Thyroid gland (tissue), 4 donors: Measurements from ENCODE around the gene MCEMP1.

Experiments
- CTCF ChIP-seq, 6 experiments: fragments of 200-600 bp in 3 of 6; fragments of 450-650 bp in 3 of 6; sonication (generic) in 3 of 6; IDR thresholded peaks; one replicate each; pipeline ENCODE4 v1.5.1; 2016 to 2019; ENCODE audit warnings: antibody characterized with exemption in 6 of 6, mild to moderate bottlenecking in 2 of 6, inconsistent platforms in 1 of 6, moderate library complexity in 1 of 6
- POLR2A ChIP-seq, 2 donors: fragments of 450-650 bp; IDR thresholded peaks; one replicate each; pipeline ENCODE4 v1.6.1; 2017; ENCODE audit warnings: antibody characterized with exemption in 2 of 2, mild to moderate bottlenecking in 2 of 2, moderate library complexity in 1 of 2

- TF ChIP-seq CTCF (IDR thresholded peaks at IDR 0.05) (no peak), POLR2A (IDR thresholded peaks at IDR 0.05) (no peak)
Observed at GRCh38 chr19:7676854-7677253, at the start of gene MCEMP1.
